Immature natural killer cell (primary cell): ENCODE results near the gene SLAIN2. TPM values are rescaled to one million over a fixed set of nuclear protein-coding genes. Genes with fewer than 3 reads are reported as not detected.
"Not testable (repeated sequence)": the region's sequence is repeated elsewhere in the genome, so short reads cannot be mapped to it uniquely, and the experiment has no call there.

ENCODE experiments used
- DNase-seq, 3 donors: peaks; one replicate each; pipeline ENCODE4 v3.0.0; 2022; ENCODE audit warnings: mixed read lengths in 1 of 3
- H3K27ac Mint-ChIP-seq, 6 donors: one replicate each; pipeline ENCODE4 v1.8.0; 2020; ENCODE audit warnings: mixed read lengths in 6 of 6, mild to moderate bottlenecking in 5 of 6, inconsistent platforms in 4 of 6, moderate library complexity in 3 of 6
- H3K27me3 Mint-ChIP-seq, 3 donors: one replicate each; pipeline ENCODE4 v1.8.0; 2020 to 2021; ENCODE audit warnings: low read depth in 3 of 3, mild to moderate bottlenecking in 3 of 3, mixed read lengths in 3 of 3, moderate library complexity in 3 of 3, inconsistent platforms in 1 of 3
- H3K36me3 Mint-ChIP-seq, 3 donors: one replicate each; pipeline ENCODE4 v1.8.0; 2020; ENCODE audit warnings: mixed read lengths in 3 of 3, inconsistent platforms in 2 of 3, mild to moderate bottlenecking in 2 of 3
- H3K4me1 Mint-ChIP-seq, 2 donors: one replicate each; pipeline ENCODE4 v1.8.0; 2020; ENCODE audit warnings: inconsistent platforms in 2 of 2, mild to moderate bottlenecking in 2 of 2, mixed read lengths in 2 of 2, moderate library complexity in 1 of 2
- H3K4me3 Mint-ChIP-seq, 5 donors: one replicate each; pipeline ENCODE4 v1.8.0; 2020; ENCODE audit warnings: mild to moderate bottlenecking in 5 of 5, mixed read lengths in 5 of 5, inconsistent platforms in 3 of 5, moderate library complexity in 3 of 5
- H3K9me3 Mint-ChIP-seq, 6 donors: one replicate each; pipeline ENCODE4 v1.8.0; 2020; ENCODE audit warnings: mild to moderate bottlenecking in 6 of 6, mixed read lengths in 6 of 6, inconsistent platforms in 4 of 6, moderate library complexity in 3 of 6
- polyA plus RNA-seq, 3 donors: library from polyadenylated mRNA; unstranded; fragments of 300-500 nt; fragmentation: Illumina TruSeq; gene quantifications; one replicate each; pipeline ENCODE4 v1.2.3, GENCODE V29; 2021

The SLAIN2 gene
- polyA plus RNA-seq, 3 donors from 2014 or later: 15.0 to 36.5 (median 28.4) TPM

GRCh38 chr4:48403358-48403757 lies 62.0 kb downstream of the SLAIN2 start:
- DNase-seq: no peak
- peaks cover 3 to 10% (median 4%) of the 10 kb centered on the region in 3 donors for H3K36me3 Mint-ChIP-seq
- H3K4me1 Mint-ChIP-seq: peaks cover 33 to 58% of the 10 kb centered on the region in 2 donors
- H3K9me3 Mint-ChIP-seq: no peaks in the 10 kb centered on the region
- no peak overlapping the region for H3K27ac Mint-ChIP-seq
- no peak overlapping the region for H3K4me3 Mint-ChIP-seq
- H3K27me3 Mint-ChIP-seq: no peaks in the 10 kb centered on the region

- Mint-ChIP-seq H3K27ac (peak overlapping the region in 1 of 6 donors; percentile 4), H3K4me3 (no peak overlapping the region), H3K36me3 (peaks cover 3 to 10% (median 4%) of the 10 kb centered on the region in 3 donors), H3K9me3 (no peaks in the 10 kb centered on the region), H3K27me3 (no peaks in the 10 kb centered on the region), H3K4me1 (peaks cover 32 to 54% of the 10 kb centered on the region in 2 donors)
- no peak for DNase-seq
These were observed 62.5 kb downstream of the SLAIN2 start for GRCh38 chr4:48403779-48404178.

- Mint-ChIP-seq H3K9me3 (no peaks in the 10 kb centered on the region), H3K27me3 (no peaks in the 10 kb centered on the region)
These were observed 64.6 kb downstream of the SLAIN2 start for GRCh38 chr4:48405924-48406323.

GRCh38 chr4:48409203-48409602 lies 67.9 kb downstream of the SLAIN2 start:
- Mint-ChIP-seq H3K27me3 (no peaks in the 10 kb centered on the region), H3K4me1 (peaks cover 5 to 30% of the 10 kb centered on the region in 2 donors), H3K36me3 (peaks cover 14 to 26% (median 14%) of the 10 kb centered on the region in 3 donors)

More at GRCh38 chr4:48405924-48406323, 64.6 kb downstream of the SLAIN2 start:
- Mint-ChIP-seq H3K27ac (no peak overlapping the region), H3K36me3 (peaks cover 12 to 20% (median 18%) of the 10 kb centered on the region in 3 donors), H3K4me3 (no peak overlapping the region), H3K4me1 (peaks cover 20 to 43% of the 10 kb centered on the region in 2 donors)
- DNase-seq: no peak

GRCh38 chr4:48410812-48411211 lies 69.5 kb downstream of the SLAIN2 start:
- no peaks in the 10 kb centered on the region for H3K27me3 Mint-ChIP-seq
- peaks cover 8 to 22% (median 14%) of the 10 kb centered on the region in 3 donors for H3K36me3 Mint-ChIP-seq
- H3K4me3 Mint-ChIP-seq: no peak overlapping the region
- peaks cover 3 to 26% of the 10 kb centered on the region in 2 donors for H3K4me1 Mint-ChIP-seq
- no peak for DNase-seq
- no peak overlapping the region for H3K27ac Mint-ChIP-seq
- H3K9me3 Mint-ChIP-seq: no peaks in the 10 kb centered on the region

More at GRCh38 chr4:48409203-48409602, 67.9 kb downstream of the SLAIN2 start:
- Mint-ChIP-seq H3K27ac (no peak overlapping the region), H3K4me3 (no peak overlapping the region), H3K9me3 (no peaks in the 10 kb centered on the region)
- DNase-seq: no peak

GRCh38 chr4:48420144-48420543 lies 78.8 kb downstream of the SLAIN2 start:
- no peaks in the 10 kb centered on the region for H3K27me3 Mint-ChIP-seq
- no peak overlapping the region for H3K27ac Mint-ChIP-seq
- H3K9me3 Mint-ChIP-seq: no peaks in the 10 kb centered on the region
- H3K4me3 Mint-ChIP-seq: no peak overlapping the region
- no peak for DNase-seq
- H3K36me3 Mint-ChIP-seq: peaks cover 9 to 26% (median 11%) of the 10 kb centered on the region in 3 donors
- peaks cover 2 to 10% of the 10 kb centered on the region in 2 donors for H3K4me1 Mint-ChIP-seq

- H3K9me3 Mint-ChIP-seq: no peaks in the 10 kb centered on the region
- H3K4me3 Mint-ChIP-seq: no peak overlapping the region
- H3K4me1 Mint-ChIP-seq: peaks cover 2 to 10% of the 10 kb centered on the region in 2 donors
- no peak for DNase-seq
- no peaks in the 10 kb centered on the region for H3K27me3 Mint-ChIP-seq
- H3K36me3 Mint-ChIP-seq: peaks cover 9 to 26% (median 11%) of the 10 kb centered on the region in 3 donors
- no peak overlapping the region for H3K27ac Mint-ChIP-seq
These were observed 79.8 kb downstream of the SLAIN2 start for GRCh38 chr4:48421101-48421500.

- DNase-seq: no peak
- Mint-ChIP-seq H3K4me3 (no peak overlapping the region), H3K27me3 (no peaks in the 10 kb centered on the region), H3K36me3 (peaks cover 3 to 13% (median 4%) of the 10 kb centered on the region in 3 donors), H3K27ac (no peak overlapping the region), H3K4me1 (peaks cover 14 to 21% of the 10 kb centered on the region in 2 donors), H3K9me3 (no peaks in the 10 kb centered on the region)
These were observed 87.6 kb downstream of the SLAIN2 start for GRCh38 chr4:48428926-48429325.

- peak overlapping the region in 1 of 6 donors; percentile 57 for H3K27ac Mint-ChIP-seq
- no peak for DNase-seq
- H3K27me3 Mint-ChIP-seq: no peaks in the 10 kb centered on the region
- H3K9me3 Mint-ChIP-seq: no peaks in the 10 kb centered on the region
- H3K36me3 Mint-ChIP-seq: peaks cover 3 to 13% (median 4%) of the 10 kb centered on the region in 3 donors
- peaks cover 14 to 21% of the 10 kb centered on the region in 2 donors for H3K4me1 Mint-ChIP-seq
- no peak overlapping the region for H3K4me3 Mint-ChIP-seq
These were observed 88.6 kb downstream of the SLAIN2 start for GRCh38 chr4:48429709-48430474.

- Mint-ChIP-seq H3K9me3 (no peaks in the 10 kb centered on the region), H3K4me3 (no peak overlapping the region), H3K36me3 (peaks cover 3 to 13% (median 4%) of the 10 kb centered on the region in 3 donors), H3K4me1 (peaks cover 14 to 21% of the 10 kb centered on the region in 2 donors), H3K27ac (peak overlapping the region in 5 of 6 donors; percentile 3 to 31 (median 12)), H3K27me3 (no peaks in the 10 kb centered on the region)
- no peak for DNase-seq
These were observed 90.1 kb downstream of the SLAIN2 start for GRCh38 chr4:48431401-48431800.

- Mint-ChIP-seq H3K4me3 (no peak overlapping the region), H3K27me3 (no peaks in the 10 kb centered on the region), H3K27ac (no peak overlapping the region), H3K9me3 (no peaks in the 10 kb centered on the region), H3K36me3 (peaks cover 3 to 13% (median 4%) of the 10 kb centered on the region in 3 donors), H3K4me1 (peaks cover 14 to 21% of the 10 kb centered on the region in 2 donors)
- DNase-seq: no peak
These were observed 90.7 kb downstream of the SLAIN2 start for GRCh38 chr4:48432017-48432416.

- peaks cover 0 to 4% (median 3%) of the 10 kb centered on the region in 3 donors for H3K27me3 Mint-ChIP-seq
- no peak overlapping the region for H3K4me3 Mint-ChIP-seq
- no peak for DNase-seq
- no peaks in the 10 kb centered on the region for H3K9me3 Mint-ChIP-seq
- peaks cover 0 to 3% (median 0%) of the 10 kb centered on the region in 3 donors for H3K36me3 Mint-ChIP-seq
- H3K4me1 Mint-ChIP-seq: peaks cover 6 to 8% of the 10 kb centered on the region in 2 donors
- no peak overlapping the region for H3K27ac Mint-ChIP-seq
These were observed 95.0 kb downstream of the SLAIN2 start for GRCh38 chr4:48436318-48436717.

GRCh38 chr4:48439988-48440387 lies 98.7 kb downstream of the SLAIN2 start:
- peaks cover 0 to 4% (median 3%) of the 10 kb centered on the region in 3 donors for H3K27me3 Mint-ChIP-seq
- no peaks in the 10 kb centered on the region for H3K9me3 Mint-ChIP-seq
- no peaks in the 10 kb centered on the region for H3K4me1 Mint-ChIP-seq
- no peak overlapping the region for H3K4me3 Mint-ChIP-seq
- no peaks in the 10 kb centered on the region for H3K36me3 Mint-ChIP-seq
- no peak overlapping the region for H3K27ac Mint-ChIP-seq
- no peak for DNase-seq

- not testable (repeated sequence) for H3K4me1 Mint-ChIP-seq, DNase-seq, H3K36me3 Mint-ChIP-seq, H3K4me3 Mint-ChIP-seq, H3K27ac Mint-ChIP-seq, H3K27me3 Mint-ChIP-seq, H3K9me3 Mint-ChIP-seq
These were observed 99.6 kb downstream of the SLAIN2 start for GRCh38 chr4:48440914-48441313.
